ENCODE data around the gene TMPRSS5.

TMPRSS5 gene

GRCh38 chr11:113689768-113690618, 16.1 kb downstream of the TMPRSS5 start:
- TF ChIP-seq, protein P1, sequence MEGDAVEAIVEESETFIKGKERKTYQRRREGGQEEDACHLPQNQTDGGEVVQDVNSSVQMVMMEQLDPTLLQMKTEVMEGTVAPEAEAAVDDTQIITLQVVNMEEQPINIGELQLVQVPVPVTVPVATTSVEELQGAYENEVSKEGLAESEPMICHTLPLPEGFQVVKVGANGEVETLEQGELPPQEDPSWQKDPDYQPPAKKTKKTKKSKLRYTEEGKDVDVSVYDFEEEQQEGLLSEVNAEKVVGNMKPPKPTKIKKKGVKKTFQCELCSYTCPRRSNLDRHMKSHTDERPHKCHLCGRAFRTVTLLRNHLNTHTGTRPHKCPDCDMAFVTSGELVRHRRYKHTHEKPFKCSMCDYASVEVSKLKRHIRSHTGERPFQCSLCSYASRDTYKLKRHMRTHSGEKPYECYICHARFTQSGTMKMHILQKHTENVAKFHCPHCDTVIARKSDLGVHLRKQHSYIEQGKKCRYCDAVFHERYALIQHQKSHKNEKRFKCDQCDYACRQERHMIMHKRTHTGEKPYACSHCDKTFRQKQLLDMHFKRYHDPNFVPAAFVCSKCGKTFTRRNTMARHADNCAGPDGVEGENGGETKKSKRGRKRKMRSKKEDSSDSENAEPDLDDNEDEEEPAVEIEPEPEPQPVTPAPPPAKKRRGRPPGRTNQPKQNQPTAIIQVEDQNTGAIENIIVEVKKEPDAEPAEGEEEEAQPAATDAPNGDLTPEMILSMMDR (IDR thresholded peaks at IDR 0.05; ENCODE audit: insufficient read depth, low read depth, low read length, missing control alignments): no peak
- no peak for DNase-seq (ENCODE audit: low read depth)
- no peak overlapping the region for H3K4me3 ChIP-seq (ENCODE audit: low read length)

DNA sequence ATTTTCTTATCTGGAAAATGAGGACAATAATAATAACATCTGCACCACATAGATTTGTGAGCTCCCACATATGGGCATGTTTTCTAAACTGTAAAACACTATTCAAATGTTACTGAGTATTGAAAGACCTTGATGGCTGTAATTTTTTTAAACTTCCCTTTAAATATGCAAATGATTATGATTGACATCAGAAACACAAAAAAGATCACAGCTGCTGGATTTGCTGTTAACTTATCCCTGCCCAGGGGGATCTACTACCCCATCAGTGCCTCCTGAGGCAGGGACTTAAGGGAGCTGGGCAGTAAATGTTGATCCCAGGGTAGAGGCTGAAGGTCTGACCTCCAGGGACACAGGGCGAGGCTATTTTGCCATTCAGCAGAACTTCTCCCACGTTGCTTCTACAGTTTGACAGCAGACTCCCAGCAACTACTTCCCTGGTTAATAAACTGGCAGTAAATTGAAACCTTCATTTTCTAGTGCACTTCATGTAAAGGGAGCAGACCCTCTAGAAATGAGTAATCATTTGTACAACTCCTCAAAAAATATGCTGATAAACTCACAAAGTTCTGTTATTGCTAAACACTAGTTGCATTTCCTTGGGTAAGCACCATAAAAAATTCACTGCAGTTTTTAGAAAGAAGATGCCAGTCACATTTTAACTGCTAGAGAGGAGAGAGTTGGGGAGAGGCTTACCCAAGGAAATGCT, 20.3 kb downstream of the TMPRSS5 start:
- TF ChIP-seq, protein P1 (IDR thresholded peaks at IDR 0.05; ENCODE audit: insufficient read depth, low read depth, low read length, missing control alignments): no peak
- H3K4me3 ChIP-seq (ENCODE audit: low read length): no peak overlapping the region
- DNase-seq (ENCODE audit: low read depth): no peak

- no peak overlapping the region for H3K4me3 ChIP-seq (ENCODE audit: low read length)
- no peak for DNase-seq (ENCODE audit: low read depth)
- TF ChIP-seq, protein P1 (IDR thresholded peaks at IDR 0.05; ENCODE audit: insufficient read depth, low read depth, low read length, missing control alignments): no peak
Measured at GRCh38 chr11:113684496-113684895, 21.6 kb downstream of the TMPRSS5 start.

DNA sequence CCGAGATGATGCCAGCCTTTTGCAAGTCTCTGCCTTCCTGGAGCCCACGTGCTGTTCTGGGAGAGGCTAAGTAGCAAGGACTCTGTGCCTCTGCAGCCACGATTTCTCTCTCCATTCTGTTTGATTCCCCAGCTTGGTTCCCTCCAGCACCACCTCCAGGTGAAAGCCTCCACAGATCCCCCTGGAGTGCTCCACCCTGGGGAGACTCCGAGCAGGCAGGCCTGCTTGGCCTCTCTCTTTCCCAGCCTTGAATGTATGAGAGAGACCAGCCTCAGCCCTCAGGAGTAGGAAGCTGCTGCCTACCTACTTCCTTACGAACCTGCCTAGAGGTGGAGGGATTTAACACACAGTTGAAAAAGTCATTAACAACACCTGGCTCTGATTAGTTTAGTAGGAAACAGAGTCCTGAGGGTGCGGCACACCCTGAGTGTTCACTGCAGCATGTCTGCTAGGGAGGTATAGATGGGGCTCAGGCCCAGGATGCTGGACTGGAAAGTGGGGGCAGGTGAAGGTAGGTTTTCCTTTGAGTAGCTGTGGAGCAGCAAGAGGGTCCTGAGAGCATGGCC, 22.5 kb downstream of the TMPRSS5 start:
- no peak for DNase-seq (ENCODE audit: low read depth)
- TF ChIP-seq, protein P1 (IDR thresholded peaks at IDR 0.05; ENCODE audit: insufficient read depth, low read depth, low read length, missing control alignments): no peak
- H3K4me3 ChIP-seq (ENCODE audit: low read length): no peak overlapping the region

DNA sequence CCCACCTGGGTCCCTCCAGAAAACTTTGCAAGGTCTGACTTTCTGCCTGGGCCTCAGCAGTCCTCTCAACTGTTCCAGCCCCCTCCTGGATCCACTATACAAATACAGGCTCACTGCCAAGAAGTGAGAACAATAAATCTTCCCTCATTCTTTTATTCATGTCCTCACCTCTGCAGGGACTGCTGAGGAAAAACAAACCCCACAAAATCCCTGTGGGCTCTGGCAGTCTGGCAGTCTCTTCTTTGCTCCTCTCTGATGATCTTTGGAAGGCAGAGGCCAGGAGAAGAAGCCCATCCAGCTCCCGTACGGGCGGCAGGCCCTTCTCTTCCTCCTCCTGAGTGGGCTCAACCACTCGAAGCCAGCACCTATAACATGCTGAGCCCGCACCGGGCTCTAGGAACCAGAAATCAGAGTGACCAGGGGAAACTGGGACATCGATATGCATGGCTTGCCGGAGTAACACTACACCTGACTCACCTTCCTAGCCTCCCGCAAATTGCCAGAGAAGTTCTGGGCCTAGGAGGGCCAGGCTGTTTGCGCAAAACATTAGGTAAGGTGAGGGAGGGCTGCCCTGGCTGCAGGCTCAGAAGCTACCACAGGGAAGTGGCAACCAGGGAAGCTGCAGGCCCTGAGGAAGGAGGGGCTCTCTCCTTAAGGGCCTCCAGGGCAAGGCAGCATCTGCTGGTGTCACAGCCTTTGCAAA, 24.2 kb downstream of the TMPRSS5 start:
- peak; percentile 6 for DNase-seq (ENCODE audit: low read depth)
- H3K4me3 ChIP-seq (ENCODE audit: low read length): no peak overlapping the region
- TF ChIP-seq, protein P1 (IDR thresholded peaks at IDR 0.05; ENCODE audit: insufficient read depth, low read depth, low read length, missing control alignments): no peak

DNA sequence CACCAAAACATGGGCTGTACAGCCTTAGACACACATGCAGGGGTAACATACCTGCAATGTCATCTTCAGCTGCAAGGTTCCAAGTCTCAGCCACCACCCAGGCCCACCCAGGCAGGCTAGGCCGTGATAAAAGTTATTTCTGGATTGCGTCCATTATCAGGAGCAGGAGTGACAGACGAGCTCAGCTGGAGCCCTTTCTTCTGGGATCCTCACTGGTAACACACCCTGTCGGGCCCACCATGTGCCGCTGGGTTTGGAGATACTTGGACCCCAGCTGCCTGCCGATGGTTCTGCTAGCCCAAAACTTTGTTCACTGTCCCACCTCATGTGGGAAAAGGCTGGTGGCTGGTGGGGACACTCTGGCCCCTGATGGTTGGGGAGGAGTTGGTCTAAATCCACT, 24.8 kb downstream of the TMPRSS5 start:
- H3K4me3 ChIP-seq (ENCODE audit: low read length): no peak overlapping the region
- no peak for DNase-seq (ENCODE audit: low read depth)
- TF ChIP-seq, protein P1 (IDR thresholded peaks at IDR 0.05; ENCODE audit: insufficient read depth, low read depth, low read length, missing control alignments): no peak
